Measurements from ENCODE around the gene LRRC74B. TPM values are rescaled to one million over a fixed set of nuclear protein-coding genes. Genes with fewer than 3 reads are reported as not detected.

LRRC74B gene
- total RNA-seq, 6 experiments from 2014 or later, result not detected

DNA sequence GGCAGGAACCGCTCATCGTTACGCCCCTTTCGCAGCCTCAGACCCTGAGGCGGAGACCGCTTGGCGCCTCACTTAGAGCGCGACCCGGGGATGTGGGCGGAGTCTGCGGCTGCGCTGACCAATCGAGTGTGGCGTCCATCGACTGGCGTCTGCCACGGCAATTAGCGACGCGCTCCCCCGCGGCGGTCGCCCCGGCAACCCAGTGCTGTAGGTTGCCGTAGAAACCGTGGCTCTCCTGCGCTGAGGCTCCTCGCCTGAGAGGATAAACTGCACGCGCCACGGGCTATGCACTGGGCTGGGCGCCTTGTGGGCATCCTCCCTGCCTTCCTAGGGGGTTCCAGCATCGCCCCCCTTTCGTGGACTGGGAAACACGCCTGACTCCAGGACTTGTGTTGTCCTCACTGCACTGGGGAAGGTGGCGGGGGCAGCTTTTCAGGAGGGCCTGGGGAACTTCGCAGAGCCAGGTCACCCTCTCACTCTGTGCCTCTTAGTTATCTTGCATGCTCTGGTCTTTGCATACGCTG is 31.5 kb upstream of the LRRC74B start:
- H3K36me3 ChIP-seq, result no peaks in the 10 kb centered on the region
- intact Hi-C loops (cut with DNase I), result no loop called here
- peak overlapping the region in 1 of 3 donors; percentile 68 for H3K27ac ChIP-seq
- DNase-seq (peak; percentile 82 to 87 (median 85)), ATAC-seq (peak; percentile 85 to 94 (median 87))
- WGBS (ENCODE audit: insufficient coverage, low coverage, low lambda C conversion rate, missing lambda C conversion rate), result 4% methylated on average over 10 of the region's 40 CpGs
- no peaks in the 10 kb centered on the region for H3K27me3 ChIP-seq
- H3K9me3 ChIP-seq, result no peaks in the 10 kb centered on the region
- TF ChIP-seq, protein P1, sequence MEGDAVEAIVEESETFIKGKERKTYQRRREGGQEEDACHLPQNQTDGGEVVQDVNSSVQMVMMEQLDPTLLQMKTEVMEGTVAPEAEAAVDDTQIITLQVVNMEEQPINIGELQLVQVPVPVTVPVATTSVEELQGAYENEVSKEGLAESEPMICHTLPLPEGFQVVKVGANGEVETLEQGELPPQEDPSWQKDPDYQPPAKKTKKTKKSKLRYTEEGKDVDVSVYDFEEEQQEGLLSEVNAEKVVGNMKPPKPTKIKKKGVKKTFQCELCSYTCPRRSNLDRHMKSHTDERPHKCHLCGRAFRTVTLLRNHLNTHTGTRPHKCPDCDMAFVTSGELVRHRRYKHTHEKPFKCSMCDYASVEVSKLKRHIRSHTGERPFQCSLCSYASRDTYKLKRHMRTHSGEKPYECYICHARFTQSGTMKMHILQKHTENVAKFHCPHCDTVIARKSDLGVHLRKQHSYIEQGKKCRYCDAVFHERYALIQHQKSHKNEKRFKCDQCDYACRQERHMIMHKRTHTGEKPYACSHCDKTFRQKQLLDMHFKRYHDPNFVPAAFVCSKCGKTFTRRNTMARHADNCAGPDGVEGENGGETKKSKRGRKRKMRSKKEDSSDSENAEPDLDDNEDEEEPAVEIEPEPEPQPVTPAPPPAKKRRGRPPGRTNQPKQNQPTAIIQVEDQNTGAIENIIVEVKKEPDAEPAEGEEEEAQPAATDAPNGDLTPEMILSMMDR (IDR thresholded peaks at IDR 0.05), result no peak
- TF ChIP-seq POLR2A (IDR thresholded peaks at IDR 0.05), result no peak
- H3K4me3 ChIP-seq, result peak overlapping the region; percentile 30 to 41 (median 33)
- H3K4me1 ChIP-seq, result peaks cover 0 to 6% (median 0%) of the 10 kb centered on the region in 4 donors

GRCh38 chr22:21014726-21015465 is 30.9 kb upstream of the LRRC74B start, which contains the start of gene P2RX6:
P2RX6 (plus strand) TSS chr22:21015165; CDS start chr22:21015175, 10 bp downstream.
- WGBS (ENCODE audit: insufficient coverage, low coverage, low lambda C conversion rate, missing lambda C conversion rate), result 32% methylated on average over 10 of the region's 12 CpGs
- H3K4me3 ChIP-seq, result peak within 1 kb of the TSS; percentile 30 to 41 (median 33)
- intact Hi-C loops (cut with DNase I), result no loop called here
- ATAC-seq (peak; percentile 20 to 47 (median 38)), DNase-seq (peak in 2 of 3 donors; percentile 18 to 52)
- no peaks in the 10 kb centered on the region for H3K9me3 ChIP-seq
- H3K4me1 ChIP-seq, result peaks cover 0 to 6% (median 0%) of the 10 kb centered on the region in 4 donors
- TF ChIP-seq, protein P1 (IDR thresholded peaks at IDR 0.05), result no peak
- no peak for TF ChIP-seq POLR2A (IDR thresholded peaks at IDR 0.05)
- H3K27ac ChIP-seq, result peak within 1 kb of the TSS in 2 of 3 donors; percentile 67 to 68
- H3K27me3 ChIP-seq, result no peaks in the 10 kb centered on the region
- H3K36me3 ChIP-seq, result no peaks in the 10 kb centered on the region

DNA sequence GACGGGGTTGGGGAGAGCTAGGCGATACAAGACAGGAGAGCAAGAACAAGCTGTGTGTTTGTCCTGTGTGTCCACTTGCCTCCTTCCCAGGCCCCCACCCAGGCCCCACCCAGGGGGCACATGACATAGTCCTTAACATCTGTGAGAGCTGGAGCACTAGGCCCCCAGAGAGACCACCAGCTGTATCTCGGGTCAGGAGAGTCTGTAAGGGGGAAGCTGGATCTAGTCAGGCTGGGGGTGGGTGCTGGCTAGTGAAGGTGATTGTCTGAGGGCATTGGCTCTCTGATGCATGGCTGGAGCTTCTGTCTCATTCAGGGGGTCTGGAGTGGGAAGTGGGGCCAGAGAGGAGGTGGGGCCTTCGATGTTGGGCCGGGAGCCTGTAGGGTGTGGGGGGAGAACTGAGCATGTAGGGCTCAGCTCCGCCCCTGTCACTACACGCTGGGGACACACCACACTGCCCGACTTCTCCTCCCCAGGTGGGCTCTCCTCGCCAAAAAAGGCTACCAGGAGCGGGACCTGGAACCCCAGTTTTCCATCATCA is 30.2 kb upstream of the LRRC74B start:
- intact Hi-C loops (cut with DNase I), result no loop called here
- ATAC-seq (no peak), DNase-seq (no peak)
- Histone ChIP-seq H3K27ac (no peak overlapping the region), H3K27me3 (no peaks in the 10 kb centered on the region), H3K4me3 (no peak overlapping the region), H3K36me3 (no peaks in the 10 kb centered on the region), H3K4me1 (peaks cover 0 to 6% (median 0%) of the 10 kb centered on the region in 4 donors), H3K9me3 (no peaks in the 10 kb centered on the region)
- TF ChIP-seq POLR2A (IDR thresholded peaks at IDR 0.05), result no peak
- TF ChIP-seq, protein P1 (IDR thresholded peaks at IDR 0.05), result no peak
- 65% methylated on average over 4 of the region's 10 CpGs for WGBS (ENCODE audit: insufficient coverage, low coverage, low lambda C conversion rate, missing lambda C conversion rate)

GRCh38 chr22:21016644-21017420 is 28.9 kb upstream of the LRRC74B start:
- Histone ChIP-seq H3K36me3 (no peaks in the 10 kb centered on the region), H3K4me1 (peaks cover 0 to 6% (median 0%) of the 10 kb centered on the region in 4 donors), H3K27me3 (no peaks in the 10 kb centered on the region), H3K4me3 (no peak overlapping the region), H3K27ac (no peak overlapping the region), H3K9me3 (no peaks in the 10 kb centered on the region)
- DNase-seq (no peak), ATAC-seq (no peak)
- intact Hi-C loops (cut with DNase I), result no loop called here
- TF ChIP-seq POLR2A (IDR thresholded peaks at IDR 0.05), result no peak
- TF ChIP-seq, protein P1 (IDR thresholded peaks at IDR 0.05), result no peak
- WGBS (ENCODE audit: insufficient coverage, low coverage, low lambda C conversion rate, missing lambda C conversion rate), result 70% methylated on average over 7 of the region's 13 CpGs
